ENCODE results near the gene ACOX2. TPM values are rescaled to one million over a fixed set of nuclear protein-coding genes. Genes with fewer than 3 reads are reported as not detected.

ACOX2 gene
- polyA plus RNA-seq, 3 donors = 2.4 to 2.5 (median 2.4) TPM

DNA sequence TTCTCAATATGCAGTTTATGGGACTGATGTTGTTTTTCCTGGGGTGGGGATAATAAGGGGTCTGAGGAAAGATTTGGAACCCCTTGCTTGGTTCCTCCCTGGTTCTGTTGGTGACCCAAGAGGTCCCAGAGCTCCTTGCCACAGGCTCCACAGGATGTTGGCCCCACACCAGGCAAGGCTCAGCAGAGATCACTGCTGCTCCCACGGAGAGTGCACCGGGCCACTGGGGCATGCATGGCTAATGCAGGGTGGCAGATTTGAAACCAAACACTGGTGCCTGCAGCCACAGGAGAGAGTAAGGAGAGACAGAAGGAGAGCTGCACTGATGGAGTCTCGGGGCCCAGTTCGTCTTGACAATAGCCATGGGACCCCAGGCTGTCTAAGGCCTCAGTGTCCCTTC lies 37.7 kb upstream of the ACOX2 start:
- Histone ChIP-seq H3K9ac (ENCODE audit: insufficient read depth, low read length, poor library complexity, severe bottlenecking) (no peak overlapping the region), H3K27me3 (ENCODE audit: control insufficient read depth in 2 of 2, insufficient read depth in 2 of 2, low read length in 2 of 2) (peaks cover 0 to 12% of the 10 kb centered on the region in 2 donors), H2AFZ (ENCODE audit: insufficient read depth, low read depth, low read length, poor library complexity, severe bottlenecking) (no peak overlapping the region), H4K20me1 (ENCODE audit: insufficient read depth, low read length) (no peaks in the 10 kb centered on the region), H3K4me3 (replicated peaks in 1 of 3; ENCODE audit: low read depth in 2 of 3, low read length in 3 of 3) (no peak overlapping the region), H3K27ac (ENCODE audit: low read depth in 1 of 2, low read length in 2 of 2) (no peak overlapping the region), H3K9me3 (replicated peaks in 1 of 2; ENCODE audit: control insufficient read depth in 1 of 2, insufficient read depth in 1 of 2, low read length in 2 of 2) (no peaks in the 10 kb centered on the region), H3K4me1 (ENCODE audit: control insufficient read depth in 1 of 2, insufficient read depth in 2 of 2, low read length in 2 of 2) (no peaks in the 10 kb centered on the region), H3K79me2 (ENCODE audit: insufficient read depth, low read length) (no peaks in the 10 kb centered on the region), H3K36me3 (replicated peaks in 1 of 2; ENCODE audit: control insufficient read depth in 1 of 2, insufficient read depth in 2 of 2, low read length in 2 of 2) (no peaks in the 10 kb centered on the region), H3K4me2 (replicated peaks; ENCODE audit: extremely low read depth, low read length, poor library complexity, severe bottlenecking) (no peak overlapping the region)
- Mint-ChIP-seq H3K9me3 (peaks cover 0 to 3% (median 0%) of the 10 kb centered on the region in 7 donors), H3K27me3 (ENCODE audit: low read depth in 3 of 3) (peaks cover 8 to 16% (median 11%) of the 10 kb centered on the region in 3 donors), H3K4me3 (no peak overlapping the region), H3K36me3 (no peaks in the 10 kb centered on the region), H3K27ac (no peak overlapping the region), H3K4me1 (peaks cover 4% of the 10 kb centered on the region)
- intact Hi-C loops (cut with micrococcal nuclease) = no loop called here
- WGBS (ENCODE audit: insufficient coverage) = 96% methylated on average over 4 of the region's 4 CpGs
- TF ChIP-seq, protein P1, sequence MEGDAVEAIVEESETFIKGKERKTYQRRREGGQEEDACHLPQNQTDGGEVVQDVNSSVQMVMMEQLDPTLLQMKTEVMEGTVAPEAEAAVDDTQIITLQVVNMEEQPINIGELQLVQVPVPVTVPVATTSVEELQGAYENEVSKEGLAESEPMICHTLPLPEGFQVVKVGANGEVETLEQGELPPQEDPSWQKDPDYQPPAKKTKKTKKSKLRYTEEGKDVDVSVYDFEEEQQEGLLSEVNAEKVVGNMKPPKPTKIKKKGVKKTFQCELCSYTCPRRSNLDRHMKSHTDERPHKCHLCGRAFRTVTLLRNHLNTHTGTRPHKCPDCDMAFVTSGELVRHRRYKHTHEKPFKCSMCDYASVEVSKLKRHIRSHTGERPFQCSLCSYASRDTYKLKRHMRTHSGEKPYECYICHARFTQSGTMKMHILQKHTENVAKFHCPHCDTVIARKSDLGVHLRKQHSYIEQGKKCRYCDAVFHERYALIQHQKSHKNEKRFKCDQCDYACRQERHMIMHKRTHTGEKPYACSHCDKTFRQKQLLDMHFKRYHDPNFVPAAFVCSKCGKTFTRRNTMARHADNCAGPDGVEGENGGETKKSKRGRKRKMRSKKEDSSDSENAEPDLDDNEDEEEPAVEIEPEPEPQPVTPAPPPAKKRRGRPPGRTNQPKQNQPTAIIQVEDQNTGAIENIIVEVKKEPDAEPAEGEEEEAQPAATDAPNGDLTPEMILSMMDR (IDR thresholded peaks at IDR 0.05) = no peak
- DNase-seq = no peak

DNA sequence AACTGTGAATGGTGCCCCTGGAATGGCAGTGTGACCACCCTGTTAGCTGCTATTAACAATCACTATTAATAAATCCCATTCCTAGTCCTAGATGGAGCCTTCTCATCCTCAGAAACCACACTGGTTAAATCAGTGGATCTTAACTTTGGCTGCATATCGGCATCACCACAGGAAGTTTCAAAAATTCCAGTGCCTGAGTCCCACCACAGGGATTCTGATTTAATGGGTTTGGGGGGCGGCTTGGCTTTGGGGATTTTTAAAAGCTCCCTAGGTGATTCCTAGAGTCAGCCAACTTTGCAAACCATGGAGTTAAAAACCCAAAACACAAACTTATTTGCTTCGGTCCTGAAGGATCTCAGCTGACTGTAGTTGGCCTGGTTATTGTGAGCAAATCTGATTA lies 37.1 kb upstream of the ACOX2 start:
- no peaks in the 10 kb centered on the region for H3K9me3 ChIP-seq (replicated peaks in 1 of 2; ENCODE audit: control insufficient read depth in 1 of 2, insufficient read depth in 1 of 2, low read length in 2 of 2)
- H4K20me1 ChIP-seq (ENCODE audit: insufficient read depth, low read length) = no peaks in the 10 kb centered on the region
- DNase-seq = no peak
- TF ChIP-seq, protein P1 (IDR thresholded peaks at IDR 0.05) = no peak
- H3K36me3 Mint-ChIP-seq = no peaks in the 10 kb centered on the region
- H3K9me3 Mint-ChIP-seq = peaks cover 0 to 3% (median 0%) of the 10 kb centered on the region in 7 donors
- no peaks in the 10 kb centered on the region for H3K4me1 ChIP-seq (ENCODE audit: control insufficient read depth in 1 of 2, insufficient read depth in 2 of 2, low read length in 2 of 2)
- no peak overlapping the region for H3K27ac Mint-ChIP-seq
- no peak overlapping the region for H3K4me3 Mint-ChIP-seq
- H3K4me2 ChIP-seq (replicated peaks; ENCODE audit: extremely low read depth, low read length, poor library complexity, severe bottlenecking) = no peak overlapping the region
- H3K27ac ChIP-seq (ENCODE audit: low read depth in 1 of 2, low read length in 2 of 2) = no peak overlapping the region
- no peaks in the 10 kb centered on the region for H3K36me3 ChIP-seq (replicated peaks in 1 of 2; ENCODE audit: control insufficient read depth in 1 of 2, insufficient read depth in 2 of 2, low read length in 2 of 2)
- H3K4me3 ChIP-seq (replicated peaks in 1 of 3; ENCODE audit: low read depth in 2 of 3, low read length in 3 of 3) = no peak overlapping the region
- WGBS (ENCODE audit: insufficient coverage) = no CpG with 5 or more reads among the region's 3 CpGs
- H3K4me1 Mint-ChIP-seq = peaks cover 4% of the 10 kb centered on the region
- H3K79me2 ChIP-seq (ENCODE audit: insufficient read depth, low read length) = no peaks in the 10 kb centered on the region
- H3K27me3 ChIP-seq (ENCODE audit: control insufficient read depth in 2 of 2, insufficient read depth in 2 of 2, low read length in 2 of 2) = peaks cover 0 to 12% of the 10 kb centered on the region in 2 donors
- intact Hi-C loops (cut with micrococcal nuclease) = no loop called here
- peaks cover 8 to 15% (median 11%) of the 10 kb centered on the region in 3 donors for H3K27me3 Mint-ChIP-seq (ENCODE audit: low read depth in 3 of 3)
- no peak overlapping the region for H3K9ac ChIP-seq (ENCODE audit: insufficient read depth, low read length, poor library complexity, severe bottlenecking)
- no peak overlapping the region for H2AFZ ChIP-seq (ENCODE audit: insufficient read depth, low read depth, low read length, poor library complexity, severe bottlenecking)
